Measurements from ENCODE around the gene NOX5. TPM values are rescaled to one million over a fixed set of nuclear protein-coding genes. Genes with fewer than 3 reads are reported as not detected.

NOX5 gene
- total and polyA plus RNA-seq, 2 of the 4 experiments (the other 2 are of a cell fraction), result 0.07 TPM; not detected in 1

GRCh38 chr15:69039516-69040225 lies 25.2 kb downstream of the NOX5 start:
- Histone ChIP-seq H3K27ac (ENCODE audit: insufficient read depth, low read length) (no peak overlapping the region), H2BK5ac (ENCODE audit: low read depth, low read length, poor library complexity, severe bottlenecking) (no peak overlapping the region), H3K56ac (ENCODE audit: extremely low read depth, insufficient read depth, low read length) (no peak overlapping the region), H2BK15ac (ENCODE audit: low read depth, low read length) (no peak overlapping the region), H2AK5ac (ENCODE audit: low read depth, low read length) (no peak overlapping the region; the same call in 1 of the 2 replicates), H2AFZ (replicated peaks; ENCODE audit: low read length, poor library complexity) (peak overlapping the region; percentile 49), H4K20me1 (ENCODE audit: insufficient read depth, low read length) (0 out of 2 replicates have a peak, but pooled peaks cover 1% of the 10 kb centered on the region), H2AK9ac (replicated peaks; ENCODE audit: low read depth, low read length, poor library complexity) (no peak overlapping the region), H4K91ac (ENCODE audit: insufficient read depth, low read depth, low read length) (no peak overlapping the region), H3K14ac (replicated peaks; ENCODE audit: low read depth, low read length) (no peak overlapping the region), H3K4me3 (ENCODE audit: insufficient read depth, low read depth, low read length) (no peak overlapping the region), H3K79me1 (ENCODE audit: low read depth in 1 of 2, low read length in 2 of 2) (no peaks in the 10 kb centered on the region), H4K8ac (ENCODE audit: low read depth in 2 of 2, low read length in 2 of 2) (no peak overlapping the region), H3K9me1 (ENCODE audit: insufficient read depth, low read length) (no peaks in the 10 kb centered on the region; the same call in 1 of the 2 replicates), H3K4me2 (ENCODE audit: low read depth, low read length) (no peak overlapping the region), H3K18ac (ENCODE audit: low read depth, low read length) (no peak overlapping the region), H2BK20ac (ENCODE audit: low read depth, low read length) (no peak overlapping the region), H3K4me1 (ENCODE audit: control insufficient read depth, insufficient read depth, low read length) (peaks cover 3% of the 10 kb centered on the region), H3K23ac (ENCODE audit: low read depth, low read length) (no peak overlapping the region), H3K4ac (ENCODE audit: low read depth, low read length) (no peak overlapping the region), H3K27me3 (ENCODE audit: control insufficient read depth, insufficient read depth, low read length) (peaks cover 41% of the 10 kb centered on the region), H2BK120ac (ENCODE audit: low read depth, low read length) (no peak overlapping the region), H3K36me3 (ENCODE audit: control insufficient read depth, insufficient read depth, low read length) (no peaks in the 10 kb centered on the region), H3K9ac (ENCODE audit: low read depth, low read length) (no peak overlapping the region), H4K5ac (ENCODE audit: low read depth, low read length) (no peak overlapping the region), H3K9me3 (ENCODE audit: control insufficient read depth, insufficient read depth, low read length) (no peaks in the 10 kb centered on the region)
- 81% methylated on average over 3 of the region's 6 CpGs; no CpG with 5 or more reads in 1 of the 2 experiments for WGBS, 2 experiments (ENCODE audit: extremely low coverage in 2 of 2, insufficient read length in 1 of 2)
- ChIA-PET CTCF (interaction anchor here (0.6 to 0.9 kb wide), 2 partner anchors 8 to 226 kb away, joined by 3 to 4 read pairs; no protein-coding TSS in a partner anchor), POLR2A (ENCODE audit: unreplicated experiment) (interaction anchor here (0.5 kb wide), 1 partner anchor 910 kb away, joined by 5 read pairs; no protein-coding TSS in a partner anchor)
- dilution Hi-C loops (cut with HindIII; ENCODE audit: low sequenced_read_pairs, unreplicated experiment), result no loop called here
- in situ Hi-C loops (cut with MboI; ENCODE audit: low sequenced_read_pairs), result no loop called here
- intact Hi-C loops (cut with micrococcal nuclease), result no loop called here
- no TSS peak for BruUV-seq (replicated peaks)
- ATAC-seq (ENCODE audit: low read depth), result no peak
- TF ChIP-seq ELK1 (IDR thresholded peaks at IDR 0.05; ENCODE audit: borderline replicate concordance, low read depth, low read length) (no peak), USF2 (IDR thresholded peaks at IDR 0.05; ENCODE audit: low read depth, low read length) (no peak), SMC3 (IDR thresholded peaks at IDR 0.05; ENCODE audit: low read depth, low read length) (no peak), MAFK (IDR thresholded peaks at IDR 0.05; ENCODE audit: low read depth, low read length) (no peak), POLR2A (IDR thresholded peaks at IDR 0.05; ENCODE audit: low read depth, low read length) (no peak), BHLHE40 (IDR thresholded peaks at IDR 0.05; ENCODE audit: low read depth, low read length) (no peak), RCOR1 (IDR thresholded peaks at IDR 0.05; ENCODE audit: insufficient replicate concordance, low read length) (no peak), MXI1 (IDR thresholded peaks at IDR 0.05; ENCODE audit: borderline replicate concordance, low read depth, low read length) (no peak)
- DNase-seq, result no peak
